H1 (cell line): ENCODE data around the gene BCKDHB. TPM values are rescaled to one million over a fixed set of nuclear protein-coding genes. Genes with fewer than 3 reads are reported as not detected.

Experiments used
- CTCF ChIA-PET: fragments of 300-600 bp; sonication (Branson Sonifier 250); formaldehyde crosslinking; loops from one replicate; lab custom pipeline; 2021; ENCODE audit not compliant: partially characterized antibody; lab: Charles Lee
- POLR2A ChIA-PET: fragments of 300-600 bp; sonication (Branson Sonifier 250); formaldehyde crosslinking; loops from one replicate; lab custom pipeline; 2021; ENCODE audit warnings: inconsistent platforms; ENCODE audit not compliant: partially characterized antibody; lab: Charles Lee
- DNase-seq, 2 experiments: peaks; one replicate each; pipeline versions ENCODE4 v3.0.0 to v3.0.0-alpha.2; 2010 to 2022; ENCODE audit warnings: low spot score in 2 of 2, low read depth in 1 of 2, mixed read lengths in 1 of 2
- FAIRE-seq: peaks from 2 replicates; lab custom pipeline; 2011; peaks lifted over from hg19 to GRCh38; lab: Jason Lieb, UNC
- H2AFZ ChIP-seq: 2 replicates; pipeline ENCODE4 v1.8.1; 2012; ENCODE audit warnings: low read length, inconsistent platforms
- H2AK5ac ChIP-seq: 2 replicates; pipeline ENCODE4 v1.6.1; 2013; ENCODE audit warnings: low read depth, low read length
- H2BK120ac ChIP-seq: replicated peaks from 2 replicates; pipeline ENCODE3; 2013; ENCODE audit warnings: low read depth, low read length, inconsistent platforms
- H2BK12ac ChIP-seq: 2 replicates; pipeline ENCODE4 v1.6.1; 2013; ENCODE audit warnings: low read depth, low read length
- H2BK15ac ChIP-seq: 2 replicates; pipeline ENCODE4 v1.6.1; 2013; ENCODE audit warnings: low read length
- H2BK20ac ChIP-seq: 2 replicates; pipeline ENCODE4 v1.6.1; 2013; ENCODE audit warnings: low read length
- H2BK5ac ChIP-seq: 2 replicates; pipeline ENCODE4 v1.6.1; 2013; ENCODE audit warnings: low read depth, low read length
- H3K14ac ChIP-seq: 2 replicates; pipeline ENCODE4 v1.6.1; 2013; ENCODE audit warnings: inconsistent platforms; ENCODE audit not compliant: insufficient read length
- H3K18ac ChIP-seq: 2 replicates; pipeline ENCODE4 v1.6.1; 2013; ENCODE audit warnings: low read length; ENCODE audit errors: extremely low read depth
- H3K23ac ChIP-seq: 2 replicates; pipeline ENCODE4 v1.6.1; 2013; ENCODE audit warnings: inconsistent platforms; ENCODE audit not compliant: insufficient read length
- H3K23me2 ChIP-seq: 2 replicates; pipeline ENCODE4 v1.6.1; 2013; ENCODE audit warnings: low read depth, low read length
- H3K27ac ChIP-seq: 2 replicates; pipeline ENCODE4 v1.6.1; 2011; ENCODE audit warnings: low read depth, low read length, inconsistent platforms
- H3K27me3 ChIP-seq, 4 experiments: replicated peaks in 1 of 4; 1 replicate in 1 of 4; 2 replicates in 3 of 4; pipeline versions ENCODE4 v1.6.1 to v1.8.1; 2011 to 2013; ENCODE audit warnings: low read length in 3 of 4, mild to moderate bottlenecking in 3 of 4, inconsistent platforms in 2 of 4, mixed read lengths in 2 of 4, moderate library complexity in 1 of 4; ENCODE audit not compliant: control insufficient read depth in 3 of 4, insufficient read depth in 3 of 4; ENCODE audit errors: extremely low read depth in 1 of 4
- H3K36me3 ChIP-seq, 4 experiments: 2 replicates each; pipeline versions ENCODE4 v1.6.1 to v1.8.1; 2011 to 2013; ENCODE audit warnings: mild to moderate bottlenecking in 4 of 4, low read length in 3 of 4, moderate library complexity in 2 of 4, control low read depth in 1 of 4, inconsistent platforms in 1 of 4; ENCODE audit not compliant: insufficient read depth in 4 of 4, control insufficient read depth in 2 of 4
- H3K4ac ChIP-seq: replicated peaks from 2 replicates; pipeline ENCODE3; 2013; ENCODE audit warnings: low read length, low read depth, mixed read lengths, inconsistent platforms; ENCODE audit not compliant: insufficient read length
- H3K4me1 ChIP-seq, 4 experiments: replicated peaks in 1 of 4; 1 replicate in 1 of 4; 2 replicates in 3 of 4; pipeline versions ENCODE4 v1.6.1 to v1.8.1; 2011 to 2013; ENCODE audit warnings: low read length in 3 of 4, inconsistent platforms in 2 of 4, mixed read lengths in 1 of 4; ENCODE audit not compliant: insufficient read depth in 4 of 4, control insufficient read depth in 3 of 4
- H3K4me2 ChIP-seq, 2 experiments: 2 replicates each; pipeline versions ENCODE4 v1.6.1 to v1.8.1; 2011 to 2013; ENCODE audit warnings: low read depth in 2 of 2, low read length in 2 of 2, control low read depth in 1 of 2, inconsistent platforms in 1 of 2, mild to moderate bottlenecking in 1 of 2; ENCODE audit not compliant: insufficient read depth in 1 of 2
- H3K4me3 ChIP-seq, 4 experiments: fragments of 200-600, 300-600 bp in 1 of 4; sonication (generic), shearing (Covaris generic), sonication (Bioruptor Twin) in 1 of 4; 2 replicates each; pipeline versions ENCODE4 v1.5.1 to v1.8.1; 2011 to 2016; ENCODE audit warnings: low read length in 4 of 4, low read depth in 3 of 4, control low read depth in 2 of 4, inconsistent platforms in 2 of 4, mild to moderate bottlenecking in 2 of 4, mixed read lengths in 1 of 4, moderate library complexity in 1 of 4; ENCODE audit not compliant: insufficient read depth in 2 of 4; ENCODE audit errors: extremely low read depth in 1 of 4
- H3K56ac ChIP-seq: replicated peaks from 2 replicates; pipeline ENCODE3; 2013; ENCODE audit warnings: low read depth, mild to moderate bottlenecking, mixed read lengths, low read length, inconsistent platforms; ENCODE audit not compliant: insufficient read length
- H3K79me1 ChIP-seq: 2 replicates; pipeline ENCODE4 v1.6.1; 2013; ENCODE audit warnings: low read depth, low read length, control low read depth
- H3K79me2 ChIP-seq, 2 experiments: 2 replicates each; pipeline versions ENCODE4 v1.6.1 to v1.8.1; 2012 to 2013; ENCODE audit warnings: low read length in 2 of 2, mild to moderate bottlenecking in 2 of 2, inconsistent platforms in 1 of 2; ENCODE audit not compliant: insufficient read depth in 2 of 2, control insufficient read depth in 1 of 2
- H3K9ac ChIP-seq, 4 experiments: replicated peaks in 1 of 4; 1 replicate in 1 of 4; 2 replicates in 3 of 4; pipeline versions ENCODE4 v1.6.1 to v1.8.1; 2011 to 2013; ENCODE audit warnings: low read depth in 3 of 4, low read length in 3 of 4, control low read depth in 2 of 4, mild to moderate bottlenecking in 2 of 4, moderate library complexity in 2 of 4, inconsistent platforms in 1 of 4; ENCODE audit errors: extremely low read depth in 1 of 4
- H3K9me3 ChIP-seq, 2 experiments: 2 replicates each; pipeline versions ENCODE4 v1.6.1 to v1.8.1; 2012 to 2013; ENCODE audit warnings: mild to moderate bottlenecking in 2 of 2, moderate library complexity in 2 of 2, control low read depth in 1 of 2, inconsistent platforms in 1 of 2, low read depth in 1 of 2, low read length in 1 of 2, mixed read lengths in 1 of 2; ENCODE audit not compliant: insufficient read depth in 2 of 2
- H4K20me1 ChIP-seq, 2 experiments: replicated peaks in 1 of 2; 2 replicates each; pipeline versions ENCODE3 to v1.8.1; 2011 to 2013; ENCODE audit warnings: inconsistent platforms in 2 of 2, low read length in 2 of 2, mild to moderate bottlenecking in 1 of 2; ENCODE audit not compliant: insufficient read depth in 2 of 2, control insufficient read depth in 1 of 2
- H4K5ac ChIP-seq: 2 replicates; pipeline ENCODE4 v1.6.1; 2013; ENCODE audit warnings: low read length, low read depth, mixed read lengths, inconsistent platforms; ENCODE audit not compliant: insufficient read length
- H4K8ac ChIP-seq: 2 replicates; pipeline ENCODE4 v1.8.0; 2013; ENCODE audit warnings: mild to moderate bottlenecking, moderate library complexity, low read length, inconsistent platforms; ENCODE audit not compliant: insufficient read depth; ENCODE audit errors: extremely low read depth
- H4K91ac ChIP-seq: replicated peaks from 2 replicates; pipeline ENCODE3; 2013; ENCODE audit warnings: low read length, mixed read lengths, inconsistent platforms; ENCODE audit not compliant: insufficient read length
- ASH2L ChIP-seq: fragments of 200-600, 300-600 bp; sonication (generic); IDR thresholded peaks from one replicate; pipeline ENCODE4 v1.7.1; 2017; ENCODE audit warnings: low read length
- EP300 ChIP-seq, 2 experiments: IDR thresholded peaks; 1 replicate in 1 of 2; 2 replicates in 1 of 2; pipeline ENCODE4 v1.6.1; 2011 to 2012; ENCODE audit warnings: low read depth in 2 of 2, low read length in 2 of 2, mild to moderate bottlenecking in 2 of 2, borderline replicate concordance in 1 of 2, inconsistent platforms in 1 of 2, moderate library complexity in 1 of 2
- GABPA ChIP-seq: IDR thresholded peaks from 2 replicates; pipeline ENCODE4 v1.6.1; 2011; ENCODE audit warnings: mild to moderate bottlenecking, low read length, moderate library complexity, borderline replicate concordance; ENCODE audit not compliant: insufficient read depth
- SAP30 ChIP-seq: fragments of 300-600 bp; sonication (generic); IDR thresholded peaks from 2 replicates; pipeline ENCODE4 v1.7.1; 2012; ENCODE audit warnings: low read length, moderate library complexity, mild to moderate bottlenecking, inconsistent platforms; ENCODE audit not compliant: insufficient read depth, insufficient replicate concordance
- TCF12 ChIP-seq: IDR thresholded peaks from 2 replicates; pipeline ENCODE4 v1.6.1; 2011; ENCODE audit warnings: low read depth, mild to moderate bottlenecking, low read length
- WGBS, 2 experiments: shearing (Covaris generic) in 1 of 2; methylation state at CpG; one replicate each; pipeline versions ENCODE4 v1.1.6 to v1.1.7; 2013 to 2015; ENCODE audit warnings: low lambda C conversion rate in 2 of 2, mixed read lengths in 2 of 2, inconsistent platforms in 1 of 2, low coverage in 1 of 2, missing lambda C conversion rate in 1 of 2; ENCODE audit not compliant: insufficient replicate concordance in 2 of 2, insufficient coverage in 1 of 2, insufficient read length in 1 of 2; ENCODE audit errors: extremely low coverage in 1 of 2, missing lambda C conversion rate in 1 of 2; 5-methylcytosine and 5-hydroxymethylcytosine counted together
- polyA plus RNA-seq, 7 experiments: library from polyadenylated mRNA; depleted of rRNA in 3 of 7; stranded (reverse) in 5 of 7; unstranded in 2 of 7; fragments of >200 nt in 5 of 7; fragments of 200-250 nt in 2 of 7; gene quantifications; 1 replicate in 5 of 7; 2 replicates in 1 of 7; 4 replicates in 1 of 7; pipeline versions ENCODE4 v1.2.1 to v1.2.3, GENCODE V29; 2011 to 2013; ENCODE audit warnings: missing spikeins in 2 of 7, mixed read lengths in 2 of 7
- total RNA-seq: library from RNA; stranded (reverse); fragmentation: NEBNext Ultra II Directional; extraction: Animal tissue kit (Norgen Biotek cat#: 25700); gene quantifications from 2 replicates; pipeline ENCODE4 v1.2.1, GENCODE V29; 2021

The BCKDHB gene
- total and polyA plus RNA-seq, 2 of the 8 experiments (the other 6 are each of a cell fraction or from before 2014, with no cell fraction given) = 22.1 to 30.8 TPM

GRCh38 chr6:80357674-80358073 is 251.2 kb downstream of the BCKDHB start:
- no peaks in the 10 kb centered on the region for H3K27me3 ChIP-seq
- no peak overlapping the region for H4K8ac ChIP-seq
- no peak overlapping the region for H3K56ac ChIP-seq
- no peak overlapping the region for H3K4me3 ChIP-seq
- no peaks in the 10 kb centered on the region for H3K79me2 ChIP-seq
- H2BK15ac ChIP-seq = no peak overlapping the region
- no peaks in the 10 kb centered on the region for H3K23me2 ChIP-seq
- ChIA-PET POLR2A (no interaction called here), CTCF (interaction anchor here (1.6 kb wide), 1 partner anchor 20 kb away, joined by 6 read pairs; no protein-coding TSS in a partner anchor)
- H2BK12ac ChIP-seq = no peak overlapping the region
- WGBS, 2 experiments = 94% methylated on average over 2 of the region's 2 CpGs; no CpG with 5 or more reads in 1 of the 2 experiments
- H3K4me2 ChIP-seq = no peak overlapping the region
- FAIRE-seq = no peak
- no peak overlapping the region for H3K18ac ChIP-seq
- H3K4me1 ChIP-seq = 0 out of 7 replicates have a peak, but pooled peaks cover 0 to 3% (median 0%) of the 10 kb centered on the region in 4 experiments
- H4K91ac ChIP-seq = no peak overlapping the region
- no peak overlapping the region for H2BK120ac ChIP-seq
- no peak overlapping the region for H3K14ac ChIP-seq
- H2BK20ac ChIP-seq = no peak overlapping the region
- H3K79me1 ChIP-seq = no peaks in the 10 kb centered on the region
- H3K9ac ChIP-seq = no peak overlapping the region
- no peak overlapping the region for H2BK5ac ChIP-seq
- H3K36me3 ChIP-seq = no peaks in the 10 kb centered on the region
- H3K23ac ChIP-seq = no peak overlapping the region
- H4K5ac ChIP-seq = no peak overlapping the region
- no peak overlapping the region for H3K4ac ChIP-seq
- no peak overlapping the region for H2AFZ ChIP-seq
- no peak overlapping the region for H2AK5ac ChIP-seq
- no peak for DNase-seq
- no peaks in the 10 kb centered on the region for H4K20me1 ChIP-seq
- no peak overlapping the region for H3K27ac ChIP-seq
- H3K9me3 ChIP-seq = no peaks in the 10 kb centered on the region
- TF ChIP-seq TCF12 (no peak), GABPA (no peak), SAP30 (no peak), EP300 (IDR thresholded peaks at IDR 0.05; ENCODE audit: borderline replicate concordance in 1 of 2, low read depth in 2 of 2, low read length in 2 of 2) (no peak), ASH2L (no peak)
